22Rv1 (cell line): ENCODE results near the gene GLI1.

Source experiments
- H3K27ac ChIP-seq: fragments of 450-650 bp; 2 replicates; pipeline ENCODE4 v1.5.1; 2017
- ZFX ChIP-seq: fragments of 450-650 bp; IDR thresholded peaks from 2 replicates; pipeline ENCODE4 v1.6.1; 2017; ENCODE audit warnings: antibody characterized with exemption, borderline replicate concordance
- TF ChIP-seq, protein P1 (sequence below): fragments of 450-650 bp; IDR thresholded peaks from 2 replicates; pipeline ENCODE4 v1.5.1; 2017; ENCODE audit warnings: mild to moderate bottlenecking

The GLI1 gene

GRCh38 chr12:57473886-57474285 lies 14.3 kb downstream of the GLI1 start:
- TF ChIP-seq ZFX, result no peak
- TF ChIP-seq, protein P1, sequence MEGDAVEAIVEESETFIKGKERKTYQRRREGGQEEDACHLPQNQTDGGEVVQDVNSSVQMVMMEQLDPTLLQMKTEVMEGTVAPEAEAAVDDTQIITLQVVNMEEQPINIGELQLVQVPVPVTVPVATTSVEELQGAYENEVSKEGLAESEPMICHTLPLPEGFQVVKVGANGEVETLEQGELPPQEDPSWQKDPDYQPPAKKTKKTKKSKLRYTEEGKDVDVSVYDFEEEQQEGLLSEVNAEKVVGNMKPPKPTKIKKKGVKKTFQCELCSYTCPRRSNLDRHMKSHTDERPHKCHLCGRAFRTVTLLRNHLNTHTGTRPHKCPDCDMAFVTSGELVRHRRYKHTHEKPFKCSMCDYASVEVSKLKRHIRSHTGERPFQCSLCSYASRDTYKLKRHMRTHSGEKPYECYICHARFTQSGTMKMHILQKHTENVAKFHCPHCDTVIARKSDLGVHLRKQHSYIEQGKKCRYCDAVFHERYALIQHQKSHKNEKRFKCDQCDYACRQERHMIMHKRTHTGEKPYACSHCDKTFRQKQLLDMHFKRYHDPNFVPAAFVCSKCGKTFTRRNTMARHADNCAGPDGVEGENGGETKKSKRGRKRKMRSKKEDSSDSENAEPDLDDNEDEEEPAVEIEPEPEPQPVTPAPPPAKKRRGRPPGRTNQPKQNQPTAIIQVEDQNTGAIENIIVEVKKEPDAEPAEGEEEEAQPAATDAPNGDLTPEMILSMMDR, result no peak
- no peak overlapping the region for H3K27ac ChIP-seq

DNA sequence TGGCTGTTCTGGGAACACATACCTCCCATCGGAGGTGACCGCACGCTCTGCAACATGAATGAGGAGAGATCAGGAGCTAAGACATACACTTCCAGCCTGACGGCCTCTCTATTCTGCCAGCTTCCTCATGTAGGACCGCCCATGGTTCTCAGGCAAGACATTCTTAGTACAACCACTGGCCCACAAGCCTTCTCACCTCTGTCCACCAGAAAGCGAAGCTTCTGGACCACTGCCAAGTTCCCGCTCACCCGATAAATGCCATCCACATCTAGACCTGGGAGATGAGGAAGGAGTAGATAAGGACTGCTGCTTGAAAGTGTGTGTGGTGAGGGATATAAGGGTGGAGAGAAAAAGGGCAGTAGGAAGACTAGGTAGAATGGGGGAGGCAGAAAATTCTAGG lies 14.8 kb downstream of the GLI1 start:
- TF ChIP-seq ZFX, result no peak
- TF ChIP-seq, protein P1, result no peak
- H3K27ac ChIP-seq, result no peak overlapping the region

DNA sequence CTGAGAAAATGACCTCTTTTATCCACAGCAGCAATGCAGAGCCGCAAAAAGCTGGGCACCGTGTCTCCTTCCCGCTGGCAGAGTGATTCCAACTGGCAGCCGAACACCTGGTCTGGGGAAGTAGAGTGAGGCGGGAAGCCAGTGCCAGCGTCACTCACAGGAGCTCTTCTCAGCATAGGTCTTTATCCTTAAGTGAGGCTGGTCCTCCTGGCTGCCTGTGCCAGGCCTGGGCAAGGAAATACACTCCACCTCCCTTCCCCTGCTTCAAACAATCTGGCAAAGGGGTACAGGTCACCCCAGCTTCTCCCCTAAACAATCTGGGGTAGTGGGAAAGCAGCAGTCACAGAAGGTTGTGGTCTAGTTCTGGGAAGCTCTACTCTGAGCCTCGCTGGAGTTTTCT lies 15.3 kb downstream of the GLI1 start:
- no peak overlapping the region for H3K27ac ChIP-seq
- TF ChIP-seq, protein P1, result no peak
- no peak for TF ChIP-seq ZFX

GRCh38 chr12:57475271-57476161 lies 15.9 kb downstream of the GLI1 start:
- TF ChIP-seq ZFX, result no peak
- TF ChIP-seq, protein P1, result no peak
- H3K27ac ChIP-seq, result no peak overlapping the region

GRCh38 chr12:57476162-57476992 lies 16.8 kb downstream of the GLI1 start:
- TF ChIP-seq ZFX, result no peak
- TF ChIP-seq, protein P1, result peak; percentile 71
- no peak overlapping the region for H3K27ac ChIP-seq

GRCh38 chr12:57476993-57477709 lies 17.6 kb downstream of the GLI1 start:
- H3K27ac ChIP-seq, result no peak overlapping the region
- TF ChIP-seq ZFX, result no peak
- TF ChIP-seq, protein P1, result no peak
